Smooth muscle cell (in vitro differentiated cells): ENCODE data around the gene PPP2R5C. TPM values are rescaled to one million over a fixed set of nuclear protein-coding genes. Genes with fewer than 3 reads are reported as not detected.
"Not testable (repeated sequence)": the region's sequence is repeated elsewhere in the genome, so short reads cannot be mapped to it uniquely, and the experiment has no call there.

Experiments used
- DNase-seq: peaks from one replicate; lab custom pipeline; 2025; ENCODE audit not compliant: unreplicated experiment; lab: John Stamatoyannopoulos, UW
- H2AFZ ChIP-seq: fragments of 200-600 bp; sonication (generic); 2 replicates; pipeline ENCODE4 v1.6.0; 2016; ENCODE audit warnings: antibody characterized with exemption, low read depth, mild to moderate bottlenecking
- H3F3A ChIP-seq: fragments of 200-600 bp; sonication (generic); 2 replicates; pipeline ENCODE4 v1.6.0; 2017; ENCODE audit warnings: antibody characterized with exemption, low read depth
- H3K27ac ChIP-seq: fragments of 200-600 bp; sonication (generic); 2 replicates; pipeline ENCODE4 v1.5.1; 2016; ENCODE audit warnings: low read depth, mild to moderate bottlenecking
- H3K27me3 ChIP-seq: fragments of 200-600 bp; sonication (generic); 2 replicates; pipeline ENCODE4 v1.6.1; 2016; ENCODE audit warnings: low read depth, mild to moderate bottlenecking
- H3K36me3 ChIP-seq: fragments of 200-600 bp; sonication (generic); 2 replicates; pipeline ENCODE4 v1.5.1; 2016; ENCODE audit warnings: low read depth
- H3K4me1 ChIP-seq: fragments of 200-600 bp; sonication (generic); 2 replicates; pipeline ENCODE4 v1.5.1; 2016; ENCODE audit warnings: low read depth
- H3K4me2 ChIP-seq: fragments of 200-600 bp; sonication (generic); 2 replicates; pipeline ENCODE4 v1.6.0; 2016; ENCODE audit warnings: mild to moderate bottlenecking
- H3K4me3 ChIP-seq: fragments of 200-600 bp; sonication (generic); 2 replicates; pipeline ENCODE4 v1.5.1; 2016; ENCODE audit warnings: mild to moderate bottlenecking
- H3K79me2 ChIP-seq: fragments of 200-600 bp; sonication (generic); 2 replicates; pipeline ENCODE4 v1.6.0; 2016; ENCODE audit warnings: low read depth, mild to moderate bottlenecking
- H3K9ac ChIP-seq: fragments of 200-600 bp; sonication (generic); 2 replicates; pipeline ENCODE4 v1.6.0; 2016; ENCODE audit warnings: low read depth
- H3K9me3 ChIP-seq: fragments of 200-600 bp; sonication (generic); replicated peaks from 2 replicates; pipeline ENCODE4 v1.5.1; 2016; ENCODE audit warnings: low read depth
- H4K20me1 ChIP-seq: fragments of 200-600 bp; sonication (generic); 2 replicates; pipeline ENCODE4 v1.6.0; 2016; ENCODE audit warnings: low read depth
- CTCF ChIP-seq: fragments of 200-600 bp; sonication (generic); IDR thresholded peaks from 2 replicates; pipeline ENCODE4 v1.5.1; 2017; ENCODE audit warnings: borderline replicate concordance, mild to moderate bottlenecking, antibody characterized with exemption; ENCODE audit not compliant: insufficient read depth, poor library complexity, severe bottlenecking
- WGBS: methylation state at CpG from one replicate; pipeline ENCODE4 v1.1.7; 2016; ENCODE audit warnings: low lambda C conversion rate; 5-methylcytosine and 5-hydroxymethylcytosine counted together
- polyA plus RNA-seq: library from polyadenylated mRNA; unstranded; fragments of >200 nt; fragmentation: Nextera tagmentation; extraction: Ambion mirVana; gene quantifications from 2 replicates; pipeline ENCODE4 v1.2.1, GENCODE V29; 2016
- total RNA-seq: library from RNA; depleted of rRNA; stranded (reverse); fragments of >200 nt; gene quantifications from 2 replicates; pipeline ENCODE4 v1.2.3, GENCODE V29; 2014

Gene PPP2R5C
- total and polyA plus RNA-seq, 2 experiments from 2014 or later: 63.6 to 92.7 TPM

- Histone ChIP-seq H3K36me3 (no peaks in the 10 kb centered on the region), H3F3A (no peaks in the 10 kb centered on the region), H3K4me1 (no peaks in the 10 kb centered on the region), H3K79me2 (no peaks in the 10 kb centered on the region), H3K4me2 (no peak overlapping the region), H3K4me3 (no peak overlapping the region), H4K20me1 (no peaks in the 10 kb centered on the region), H3K27ac (no peak overlapping the region), H3K9ac (no peak overlapping the region), H3K27me3 (no peaks in the 10 kb centered on the region), H2AFZ (no peak overlapping the region), H3K9me3 (no peaks in the 10 kb centered on the region)
- 57% methylated on average over 8 of the region's 8 CpGs for WGBS
- no peak for DNase-seq
- TF ChIP-seq CTCF: no peak
These were observed 41.8 kb upstream of the PPP2R5C start for GRCh38 chr14:101719708-101720107.

GRCh38 chr14:101721111-101721510, 40.4 kb upstream of the PPP2R5C start:
- H3F3A ChIP-seq: peaks cover 4% of the 10 kb centered on the region
- no peaks in the 10 kb centered on the region for H4K20me1 ChIP-seq
- H3K4me1 ChIP-seq: no peaks in the 10 kb centered on the region
- H3K27ac ChIP-seq: peak overlapping the region; percentile 69
- no peaks in the 10 kb centered on the region for H3K36me3 ChIP-seq
- H3K9me3 ChIP-seq: no peaks in the 10 kb centered on the region
- TF ChIP-seq CTCF: no peak
- H2AFZ ChIP-seq: peak overlapping the region; percentile 62
- no peak for DNase-seq
- 79% methylated on average over 5 of the region's 5 CpGs for WGBS
- no peaks in the 10 kb centered on the region for H3K27me3 ChIP-seq
- H3K79me2 ChIP-seq: no peaks in the 10 kb centered on the region
- H3K4me3 ChIP-seq: no peak overlapping the region
- no peak overlapping the region for H3K9ac ChIP-seq
- no peak overlapping the region for H3K4me2 ChIP-seq

GRCh38 chr14:101721951-101722661, 39.4 kb upstream of the PPP2R5C start:
- TF ChIP-seq CTCF: no peak
- WGBS: 27% methylated on average over 21 of the region's 21 CpGs
- DNase-seq: no peak
- peak overlapping the region; percentile 5 for H3K4me3 ChIP-seq
- H3K9me3 ChIP-seq: no peaks in the 10 kb centered on the region
- H4K20me1 ChIP-seq: no peaks in the 10 kb centered on the region
- no peaks in the 10 kb centered on the region for H3K79me2 ChIP-seq
- H3K9ac ChIP-seq: peak overlapping the region; percentile 60
- peak overlapping the region; percentile 28 for H2AFZ ChIP-seq
- H3K4me1 ChIP-seq: no peaks in the 10 kb centered on the region
- H3K27ac ChIP-seq: peak overlapping the region; percentile 69
- peak overlapping the region; percentile 62 for H3K4me2 ChIP-seq
- H3K27me3 ChIP-seq: no peaks in the 10 kb centered on the region
- H3K36me3 ChIP-seq: no peaks in the 10 kb centered on the region
- peaks cover 4% of the 10 kb centered on the region for H3F3A ChIP-seq

GRCh38 chr14:101723061-101723595, 38.4 kb upstream of the PPP2R5C start:
- Histone ChIP-seq H3K4me3 (no peak overlapping the region), H3K79me2 (no peaks in the 10 kb centered on the region), H3K9ac (no peak overlapping the region), H4K20me1 (no peaks in the 10 kb centered on the region), H3K27me3 (no peaks in the 10 kb centered on the region), H3K36me3 (no peaks in the 10 kb centered on the region), H3K27ac (no peak overlapping the region), H3K4me2 (no peak overlapping the region), H3F3A (peaks cover 4% of the 10 kb centered on the region), H3K4me1 (no peaks in the 10 kb centered on the region), H2AFZ (no peak overlapping the region), H3K9me3 (no peaks in the 10 kb centered on the region)
- WGBS: 96% methylated on average over 8 of the region's 8 CpGs
- DNase-seq: no peak
- no peak for TF ChIP-seq CTCF

GRCh38 chr14:101725652-101726051, 35.9 kb upstream of the PPP2R5C start:
- not testable (repeated sequence) for H3K4me1 ChIP-seq, H3K9me3 ChIP-seq, H3K9ac ChIP-seq, H3F3A ChIP-seq, H3K27ac ChIP-seq, H2AFZ ChIP-seq, H3K4me3 ChIP-seq, H3K4me2 ChIP-seq, H3K79me2 ChIP-seq, H3K27me3 ChIP-seq, H4K20me1 ChIP-seq, DNase-seq, H3K36me3 ChIP-seq
- 99% methylated on average over 7 of the region's 7 CpGs for WGBS
